ENCODE data around the gene GPR17. TPM values are rescaled to one million over a fixed set of nuclear protein-coding genes. Genes with fewer than 3 reads are reported as not detected.

The GPR17 gene
- total RNA-seq, 1 donor from 2014 or later, result 0.18 TPM

- ATAC-seq (no peak), DNase-seq (no peak)
- TF ChIP-seq, protein P1, sequence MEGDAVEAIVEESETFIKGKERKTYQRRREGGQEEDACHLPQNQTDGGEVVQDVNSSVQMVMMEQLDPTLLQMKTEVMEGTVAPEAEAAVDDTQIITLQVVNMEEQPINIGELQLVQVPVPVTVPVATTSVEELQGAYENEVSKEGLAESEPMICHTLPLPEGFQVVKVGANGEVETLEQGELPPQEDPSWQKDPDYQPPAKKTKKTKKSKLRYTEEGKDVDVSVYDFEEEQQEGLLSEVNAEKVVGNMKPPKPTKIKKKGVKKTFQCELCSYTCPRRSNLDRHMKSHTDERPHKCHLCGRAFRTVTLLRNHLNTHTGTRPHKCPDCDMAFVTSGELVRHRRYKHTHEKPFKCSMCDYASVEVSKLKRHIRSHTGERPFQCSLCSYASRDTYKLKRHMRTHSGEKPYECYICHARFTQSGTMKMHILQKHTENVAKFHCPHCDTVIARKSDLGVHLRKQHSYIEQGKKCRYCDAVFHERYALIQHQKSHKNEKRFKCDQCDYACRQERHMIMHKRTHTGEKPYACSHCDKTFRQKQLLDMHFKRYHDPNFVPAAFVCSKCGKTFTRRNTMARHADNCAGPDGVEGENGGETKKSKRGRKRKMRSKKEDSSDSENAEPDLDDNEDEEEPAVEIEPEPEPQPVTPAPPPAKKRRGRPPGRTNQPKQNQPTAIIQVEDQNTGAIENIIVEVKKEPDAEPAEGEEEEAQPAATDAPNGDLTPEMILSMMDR (IDR thresholded peaks at IDR 0.05), result no peak
- Histone ChIP-seq H3K9me3 (no peaks in the 10 kb centered on the region), H3K4me1 (peaks cover 42% of the 10 kb centered on the region), H3K27ac (no peak overlapping the region), H3K36me3 (peaks cover 7% of the 10 kb centered on the region), H3K27me3 (ENCODE audit: low read depth) (peaks cover 4% of the 10 kb centered on the region), H3K4me3 (no peak overlapping the region)
- intact Hi-C loops (cut with DNase I), result no loop called here
Measured at GRCh38 chr2:127670055-127670956, 24.4 kb downstream of the GPR17 start.

- Histone ChIP-seq H3K4me1 (peaks cover 42% of the 10 kb centered on the region), H3K9me3 (no peaks in the 10 kb centered on the region), H3K4me3 (no peak overlapping the region), H3K27me3 (ENCODE audit: low read depth) (peaks cover 4% of the 10 kb centered on the region), H3K27ac (no peak overlapping the region), H3K36me3 (peaks cover 7% of the 10 kb centered on the region)
- intact Hi-C loops (cut with DNase I), result no loop called here
- DNase-seq (no peak), ATAC-seq (no peak)
- TF ChIP-seq, protein P1 (IDR thresholded peaks at IDR 0.05), result no peak
Measured at GRCh38 chr2:127670957-127671290, 25.0 kb downstream of the GPR17 start.

- intact Hi-C loops (cut with DNase I), result no loop called here
- Histone ChIP-seq H3K9me3 (no peaks in the 10 kb centered on the region), H3K4me3 (peak overlapping the region; percentile 75), H3K36me3 (peaks cover 7% of the 10 kb centered on the region), H3K4me1 (peaks cover 48% of the 10 kb centered on the region), H3K27ac (peak overlapping the region; percentile 92), H3K27me3 (ENCODE audit: low read depth) (peaks cover 4% of the 10 kb centered on the region)
- TF ChIP-seq, protein P1 (IDR thresholded peaks at IDR 0.05), result no peak
- DNase-seq, result peak; percentile 82
- peak in 1 of 2 donors; percentile 38 for ATAC-seq
Measured at GRCh38 chr2:127671557-127672302, 25.8 kb downstream of the GPR17 start.

DNA sequence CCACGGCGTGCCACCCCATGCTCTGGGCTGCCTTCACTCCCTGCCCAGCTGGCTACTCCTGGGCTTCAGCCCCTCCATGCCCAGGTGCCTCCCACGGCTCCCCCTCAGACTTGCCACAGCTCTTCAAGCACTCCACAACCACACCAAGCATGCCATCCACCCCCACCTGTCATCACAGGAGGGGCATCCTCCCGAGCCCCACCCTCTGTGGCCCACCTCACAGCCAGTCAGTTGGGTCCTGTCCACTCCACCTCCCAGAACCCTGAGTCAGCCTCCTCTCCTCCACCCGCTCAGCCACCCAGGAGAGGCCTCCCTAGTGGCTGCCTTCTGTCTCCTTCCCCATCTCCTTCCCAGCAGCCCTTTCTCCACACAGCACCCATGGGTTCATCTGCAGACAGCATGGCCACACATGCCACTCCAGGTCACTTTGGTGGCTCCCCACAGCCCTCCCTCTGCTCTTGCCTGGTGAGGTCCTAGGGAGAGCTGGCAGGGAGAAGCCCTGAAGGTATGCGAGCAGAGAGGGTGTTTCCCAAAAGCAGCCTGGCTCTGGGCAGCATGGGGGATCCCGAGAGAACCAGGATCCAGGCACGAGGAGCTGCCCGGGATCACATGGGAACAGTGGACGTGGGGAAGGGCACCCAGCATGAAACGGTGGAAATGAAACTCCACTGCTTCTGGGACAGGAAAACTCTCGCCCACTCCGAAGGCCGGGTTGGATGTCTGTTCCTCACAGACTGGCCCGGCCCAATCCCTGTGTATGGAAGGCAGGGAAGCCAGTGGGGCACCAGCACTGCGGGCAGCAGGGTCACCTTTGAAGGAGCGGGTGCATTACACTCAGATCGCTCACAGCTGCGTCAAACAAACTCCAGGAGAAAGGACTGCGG, 26.6 kb downstream of the GPR17 start:
- Histone ChIP-seq H3K27me3 (ENCODE audit: low read depth) (peaks cover 4% of the 10 kb centered on the region), H3K4me3 (peak overlapping the region; percentile 75), H3K9me3 (no peaks in the 10 kb centered on the region), H3K4me1 (peaks cover 51% of the 10 kb centered on the region), H3K36me3 (peaks cover 7% of the 10 kb centered on the region), H3K27ac (peak overlapping the region; percentile 92)
- DNase-seq (no peak), ATAC-seq (peak in 1 of 2 donors; percentile 11)
- TF ChIP-seq, protein P1 (IDR thresholded peaks at IDR 0.05), result no peak
- intact Hi-C loops (cut with DNase I), result no loop called here

Measured in lower lobe of right lung (tissue), 2 donors.